ENCODE data around the gene CABCOCO1. TPM values are rescaled to one million over a fixed set of nuclear protein-coding genes. Genes with fewer than 3 reads are reported as not detected.

Gene CABCOCO1
- total and polyA plus RNA-seq, 2 of the 13 experiments (the other 11 are each of a cell fraction or from before 2014, with no cell fraction given) = not detected

GRCh38 chr10:61786728-61787127 is 124.0 kb downstream of the CABCOCO1 start (continued):
- TF ChIP-seq IRF1 (CRISPR knock-in tag; IDR thresholded peaks at IDR 0.05; ENCODE audit: low read depth) (no peak), ZSCAN29 (CRISPR knock-in tag; conservative IDR thresholded peaks at IDR 0.05) (no peak)

- intact Hi-C loops (cut with micrococcal nuclease; ENCODE audit: unreplicated experiment) (no loop called here), in situ Hi-C loops (cut with HindIII; ENCODE audit: extremely low pct_ligation_motif_present, low pct_unique_long_range_greater_than_20kb) (no loop called here)
- no peaks in the 10 kb centered on the region for H3K79me2 ChIP-seq (ENCODE audit: insufficient read depth, low read length)
- no peaks in the 10 kb centered on the region for H3K36me3 ChIP-seq (replicated peaks in 1 of 2; ENCODE audit: control insufficient read depth in 1 of 2, insufficient read depth in 2 of 2, low read length in 2 of 2)
- POLR2A ChIA-PET = no interaction called here
- H2AFZ ChIP-seq (ENCODE audit: low read length) = no peak overlapping the region
- peaks cover 13% of the 10 kb centered on the region for H3K4me1 ChIP-seq (ENCODE audit: insufficient read depth, low read length)
- H3K4me3 ChIP-seq (replicated peaks in 1 of 3; ENCODE audit: insufficient read depth in 1 of 3, low read depth in 2 of 3, low read length in 3 of 3) = no peak overlapping the region
- FAIRE-seq (no peak), DNase-seq (ENCODE audit: low spot score) (no peak), ATAC-seq (no peak)
- no peaks in the 10 kb centered on the region for H4K20me1 ChIP-seq (ENCODE audit: insufficient read depth, low read length)
- no peaks in the 10 kb centered on the region for H3K9me3 ChIP-seq (ENCODE audit: low read length)
- H3K9ac ChIP-seq (ENCODE audit: insufficient read depth, low read depth, low read length) = no peak overlapping the region
- H3K4me2 ChIP-seq (ENCODE audit: low read depth, low read length) = 0 out of 2 replicates have a peak overlapping the region, but pooled peaks have one; percentile 18
- H3K27ac ChIP-seq (ENCODE audit: extremely low read length, insufficient read depth, low read length) = no peak overlapping the region
- WGBS (ENCODE audit: low lambda C conversion rate) = 38% methylated on average over 3 of the region's 3 CpGs
- no TSS peak for BruUV-seq (replicated peaks)
- CTCF ChIA-PET (ENCODE audit: low intra/inter-chr PET ratio, low total read pairs) = no interaction called here
- 0 out of 5 replicates have a peak, but pooled peaks cover 0 to 1% of the 10 kb centered on the region in 2 experiments for H3K27me3 ChIP-seq (ENCODE audit: control insufficient read depth in 1 of 2, insufficient read depth in 2 of 2, low read length in 2 of 2)
- no peak for TF ChIP-seq RNF219 (CRISPR knock-in tag; IDR thresholded peaks at IDR 0.05)
- no peak for TF ChIP-seq TEAD3 (CRISPR knock-in tag; optimal IDR thresholded peaks at IDR 0.05; ENCODE audit: borderline replicate concordance)
- no peak for TF ChIP-seq ZNF33B (CRISPR knock-in tag; IDR thresholded peaks at IDR 0.05)
- TF ChIP-seq ZNF280B (CRISPR knock-in tag; IDR thresholded peaks at IDR 0.05; ENCODE audit: borderline replicate concordance) = no peak
- no peak for TF ChIP-seq ZNF558 (CRISPR knock-in tag; IDR thresholded peaks at IDR 0.05; ENCODE audit: borderline replicate concordance)
- no peak for TF ChIP-seq TRIM22 (IDR thresholded peaks at IDR 0.05)
- no peak for TF ChIP-seq ETV6 (CRISPR knock-in tag; conservative IDR thresholded peaks at IDR 0.05)
- TF ChIP-seq NAIF1 (CRISPR knock-in tag; IDR thresholded peaks at IDR 0.05; ENCODE audit: borderline replicate concordance) = no peak
- no peak for TF ChIP-seq GMEB2 (CRISPR knock-in tag; IDR thresholded peaks at IDR 0.05; ENCODE audit: low read depth)
- TF ChIP-seq BORCS8-MEF2B (CRISPR knock-in tag; IDR thresholded peaks at IDR 0.05) = no peak
- TF ChIP-seq MIXL1 (CRISPR knock-in tag; IDR thresholded peaks at IDR 0.05) = no peak
- no peak for TF ChIP-seq ZNF224 (CRISPR knock-in tag; IDR thresholded peaks at IDR 0.05)
- no peak for TF ChIP-seq MED13 (CRISPR knock-in tag; IDR thresholded peaks at IDR 0.05)
- TF ChIP-seq POLR2G (IDR thresholded peaks at IDR 0.05; ENCODE audit: low read depth, low read length) = no peak
- no peak for TF ChIP-seq ZBTB7A (CRISPR knock-in tag; IDR thresholded peaks at IDR 0.05)
Measured at GRCh38 chr10:61787170-61787569, 124.4 kb downstream of the CABCOCO1 start.

Data from HepG2 (cell line).